DOHH2 (cell line): ENCODE results near the gene NOD1.
"Not testable (repeated sequence)": the region's sequence is repeated elsewhere in the genome, so short reads cannot be mapped to it uniquely, and the experiment has no call there.

Source experiments
- H3F3A ChIP-seq: fragments of 200-600 bp; sonication (generic), shearing (Covaris generic); 2 replicates; pipeline ENCODE4 v1.6.0; 2016; ENCODE audit warnings: antibody characterized with exemption, mild to moderate bottlenecking; ENCODE audit not compliant: control insufficient read depth, insufficient read depth
- H3K27ac ChIP-seq: fragments of 200-600 bp; sonication (generic); 2 replicates; pipeline ENCODE4 v1.5.1; 2014; ENCODE audit warnings: low read depth, mild to moderate bottlenecking, low read length, moderate library complexity
- H3K27me3 ChIP-seq: fragments of 200-600 bp; sonication (generic); 2 replicates; pipeline ENCODE4 v1.6.1; 2014; ENCODE audit warnings: mild to moderate bottlenecking, low read length, mixed read lengths; ENCODE audit not compliant: control insufficient read depth
- H3K36me3 ChIP-seq: fragments of 200-600 bp; sonication (generic); 2 replicates; pipeline ENCODE4 v1.6.1; 2014; ENCODE audit warnings: mild to moderate bottlenecking, low read length, moderate library complexity, mixed read lengths; ENCODE audit not compliant: control insufficient read depth
- H3K4me1 ChIP-seq: fragments of 200-600 bp; sonication (generic); 2 replicates; pipeline ENCODE4 v1.6.1; 2014; ENCODE audit warnings: mild to moderate bottlenecking, low read length, mixed read lengths; ENCODE audit not compliant: control insufficient read depth
- H3K4me2 ChIP-seq: fragments of 200-600 bp; sonication (generic); 2 replicates; pipeline ENCODE4 v1.6.0; 2014; ENCODE audit warnings: mild to moderate bottlenecking, low read length, moderate library complexity
- H3K4me3 ChIP-seq: fragments of 200-600 bp; sonication (generic); 2 replicates; pipeline ENCODE4 v1.5.1; 2014; ENCODE audit warnings: mild to moderate bottlenecking, low read length, mixed read lengths
- H3K79me2 ChIP-seq: fragments of 200-600 bp; sonication (generic); 2 replicates; pipeline ENCODE4 v1.6.1; 2014; ENCODE audit warnings: mild to moderate bottlenecking, low read length, mixed read lengths; ENCODE audit not compliant: control insufficient read depth
- H3K9me2 ChIP-seq: fragments of 200-600 bp; sonication (generic); replicated peaks from 2 replicates; pipeline ENCODE4 v1.6.1; 2014; ENCODE audit warnings: mild to moderate bottlenecking, low read length, mixed read lengths; ENCODE audit not compliant: control insufficient read depth
- H3K9me3 ChIP-seq: fragments of 200-600 bp; sonication (generic); 2 replicates; pipeline ENCODE4 v1.6.1; 2014; ENCODE audit warnings: antibody characterized with exemption, low read length, mixed read lengths; ENCODE audit not compliant: control insufficient read depth, insufficient read depth
- H4K20me1 ChIP-seq: fragments of 200-600 bp; sonication (generic); 2 replicates; pipeline ENCODE4 v1.6.0; 2014; ENCODE audit warnings: low read depth, mild to moderate bottlenecking, antibody characterized with exemption, low read length, moderate library complexity; ENCODE audit not compliant: control insufficient read depth, insufficient read depth
- EZH2phosphoT487 ChIP-seq: fragments of 200-600 bp; sonication (generic); IDR thresholded peaks from 2 replicates; pipeline ENCODE4 v1.6.1; 2017; ENCODE audit warnings: borderline replicate concordance, mild to moderate bottlenecking, antibody characterized with exemption, low read length, moderate library complexity, mixed read lengths
- TF ChIP-seq, protein P1 (sequence below): fragments of 200-600 bp; sonication (generic); IDR thresholded peaks from one replicate; pipeline ENCODE4 v1.5.1; 2014; ENCODE audit warnings: antibody characterized with exemption, mild to moderate bottlenecking, low read depth, low read length; ENCODE audit not compliant: poor library complexity, severe bottlenecking

The NOD1 gene

DNA sequence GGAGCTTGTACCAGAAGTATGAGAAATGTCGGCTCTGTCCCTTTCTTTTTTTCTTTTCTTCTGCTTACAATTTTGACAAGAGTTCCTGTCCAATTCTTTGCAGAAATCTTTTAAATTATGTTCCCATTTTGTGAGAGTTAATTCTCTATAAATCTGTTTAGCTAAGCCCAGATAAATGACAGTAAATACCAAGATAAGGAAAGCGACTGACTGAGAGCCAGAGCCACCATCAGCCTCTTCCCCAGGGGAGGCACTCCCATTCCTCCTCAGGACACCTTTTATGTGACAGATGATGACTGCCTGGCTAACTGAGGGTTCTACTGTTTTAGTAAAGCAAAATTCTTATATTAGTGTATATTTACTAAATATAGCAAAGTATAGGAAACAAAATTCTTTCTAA is 32.9 kb upstream of the NOD1 start:
- TF ChIP-seq EZH2phosphoT487, result no peak
- TF ChIP-seq, protein P1, sequence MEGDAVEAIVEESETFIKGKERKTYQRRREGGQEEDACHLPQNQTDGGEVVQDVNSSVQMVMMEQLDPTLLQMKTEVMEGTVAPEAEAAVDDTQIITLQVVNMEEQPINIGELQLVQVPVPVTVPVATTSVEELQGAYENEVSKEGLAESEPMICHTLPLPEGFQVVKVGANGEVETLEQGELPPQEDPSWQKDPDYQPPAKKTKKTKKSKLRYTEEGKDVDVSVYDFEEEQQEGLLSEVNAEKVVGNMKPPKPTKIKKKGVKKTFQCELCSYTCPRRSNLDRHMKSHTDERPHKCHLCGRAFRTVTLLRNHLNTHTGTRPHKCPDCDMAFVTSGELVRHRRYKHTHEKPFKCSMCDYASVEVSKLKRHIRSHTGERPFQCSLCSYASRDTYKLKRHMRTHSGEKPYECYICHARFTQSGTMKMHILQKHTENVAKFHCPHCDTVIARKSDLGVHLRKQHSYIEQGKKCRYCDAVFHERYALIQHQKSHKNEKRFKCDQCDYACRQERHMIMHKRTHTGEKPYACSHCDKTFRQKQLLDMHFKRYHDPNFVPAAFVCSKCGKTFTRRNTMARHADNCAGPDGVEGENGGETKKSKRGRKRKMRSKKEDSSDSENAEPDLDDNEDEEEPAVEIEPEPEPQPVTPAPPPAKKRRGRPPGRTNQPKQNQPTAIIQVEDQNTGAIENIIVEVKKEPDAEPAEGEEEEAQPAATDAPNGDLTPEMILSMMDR, result no peak
- H3K79me2 ChIP-seq, result no peaks in the 10 kb centered on the region
- H4K20me1 ChIP-seq, result no peaks in the 10 kb centered on the region
- H3K27ac ChIP-seq, result no peak overlapping the region
- no peaks in the 10 kb centered on the region for H3F3A ChIP-seq
- no peak overlapping the region for H3K4me2 ChIP-seq
- no peaks in the 10 kb centered on the region for H3K4me1 ChIP-seq
- no peaks in the 10 kb centered on the region for H3K27me3 ChIP-seq
- H3K9me2 ChIP-seq, result no peaks in the 10 kb centered on the region
- H3K4me3 ChIP-seq, result no peak overlapping the region
- H3K9me3 ChIP-seq, result peaks cover 5% of the 10 kb centered on the region; the same call in 1 of the 2 replicates
- H3K36me3 ChIP-seq, result no peaks in the 10 kb centered on the region

DNA sequence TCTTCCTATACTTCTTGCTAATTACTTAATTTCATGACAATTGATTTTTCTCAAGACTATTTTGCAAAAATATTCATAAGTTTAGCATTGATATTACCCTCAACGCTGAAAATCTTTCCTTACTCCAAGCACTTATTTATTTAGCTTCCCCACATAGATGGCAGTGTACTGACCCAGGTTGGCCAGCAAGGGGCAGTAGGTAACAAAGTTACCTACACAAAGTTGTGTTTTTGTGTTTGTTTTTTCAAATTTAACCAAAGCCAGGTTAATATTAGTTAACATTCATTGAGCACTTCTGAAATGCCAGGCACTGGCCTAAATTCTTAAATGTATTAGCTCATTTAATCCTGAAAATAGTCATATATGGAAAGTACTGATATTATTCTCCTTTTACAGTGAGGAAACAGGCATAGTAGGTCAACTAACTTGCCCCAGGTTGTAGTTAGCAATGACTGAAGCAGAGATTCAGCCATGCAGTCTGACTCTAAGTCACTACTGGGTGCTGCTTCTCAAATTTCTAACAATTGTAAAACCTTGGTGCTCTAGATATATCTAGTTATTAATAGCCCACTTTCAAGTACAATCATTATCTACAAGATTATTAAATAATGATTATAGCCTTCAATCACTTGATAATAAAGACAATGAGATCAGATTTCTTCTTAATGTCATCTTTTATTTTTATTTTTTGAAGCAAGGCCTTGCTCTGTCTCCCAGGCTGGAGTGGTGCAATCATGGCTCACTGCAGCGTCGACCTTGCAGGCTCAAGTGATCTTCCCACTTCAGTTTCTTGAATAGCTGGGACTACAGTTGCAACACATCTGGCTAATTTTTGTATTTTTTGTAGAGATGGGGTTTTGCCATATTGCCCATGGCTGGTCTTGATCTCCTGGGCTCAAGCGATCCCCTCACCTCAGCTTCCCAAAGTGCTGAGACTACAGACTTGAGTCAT is 31.8 kb upstream of the NOD1 start:
- Histone ChIP-seq H3K4me1 (peaks cover 3% of the 10 kb centered on the region), H3K79me2 (no peaks in the 10 kb centered on the region), H3K4me2 (no peak overlapping the region), H3K27me3 (no peaks in the 10 kb centered on the region), H3K4me3 (no peak overlapping the region), H3K9me3 (peaks cover 5% of the 10 kb centered on the region; the same call in 1 of the 2 replicates), H3K36me3 (no peaks in the 10 kb centered on the region), H3K9me2 (no peaks in the 10 kb centered on the region), H4K20me1 (no peaks in the 10 kb centered on the region), H3K27ac (no peak overlapping the region), H3F3A (no peaks in the 10 kb centered on the region)
- no peak for TF ChIP-seq EZH2phosphoT487
- TF ChIP-seq, protein P1, result peak; percentile 97

DNA sequence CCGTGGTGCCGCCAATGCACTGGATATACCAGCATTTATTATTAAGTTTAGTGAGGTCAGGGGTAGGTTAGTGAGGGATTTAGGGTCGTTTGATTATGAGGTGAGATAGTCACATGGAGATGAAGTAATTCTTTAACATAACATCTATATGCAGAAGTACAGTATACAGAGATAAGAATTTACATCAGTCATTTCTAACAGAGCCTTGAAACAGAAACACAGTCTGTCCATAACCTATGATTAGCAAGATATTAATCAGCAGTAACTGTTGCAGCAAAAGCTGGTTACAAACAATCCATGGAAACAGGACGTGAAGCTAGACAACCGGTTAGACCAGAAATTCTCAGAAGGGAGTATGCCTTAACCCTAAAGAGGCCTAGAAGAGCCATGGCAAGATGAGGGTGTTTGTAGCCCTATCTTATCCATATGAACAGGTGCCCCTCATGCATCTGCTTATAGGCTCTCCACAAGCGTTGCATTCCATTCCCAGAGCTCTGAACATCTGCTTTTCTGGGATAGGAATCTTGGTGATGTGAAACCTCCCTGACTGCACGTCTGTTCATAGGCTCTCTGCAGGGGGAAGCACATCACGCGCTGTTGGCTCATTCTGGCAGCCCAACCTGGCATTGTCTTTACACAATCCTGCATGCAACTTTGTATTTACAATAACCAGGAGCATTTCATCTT is 30.7 kb upstream of the NOD1 start:
- H3K9me2 ChIP-seq, H3K4me1 ChIP-seq, H3K27ac ChIP-seq, H3K4me2 ChIP-seq, H3K79me2 ChIP-seq, H3F3A ChIP-seq, H3K36me3 ChIP-seq, H4K20me1 ChIP-seq, H3K9me3 ChIP-seq, H3K27me3 ChIP-seq, H3K4me3 ChIP-seq: not testable (repeated sequence)

DNA sequence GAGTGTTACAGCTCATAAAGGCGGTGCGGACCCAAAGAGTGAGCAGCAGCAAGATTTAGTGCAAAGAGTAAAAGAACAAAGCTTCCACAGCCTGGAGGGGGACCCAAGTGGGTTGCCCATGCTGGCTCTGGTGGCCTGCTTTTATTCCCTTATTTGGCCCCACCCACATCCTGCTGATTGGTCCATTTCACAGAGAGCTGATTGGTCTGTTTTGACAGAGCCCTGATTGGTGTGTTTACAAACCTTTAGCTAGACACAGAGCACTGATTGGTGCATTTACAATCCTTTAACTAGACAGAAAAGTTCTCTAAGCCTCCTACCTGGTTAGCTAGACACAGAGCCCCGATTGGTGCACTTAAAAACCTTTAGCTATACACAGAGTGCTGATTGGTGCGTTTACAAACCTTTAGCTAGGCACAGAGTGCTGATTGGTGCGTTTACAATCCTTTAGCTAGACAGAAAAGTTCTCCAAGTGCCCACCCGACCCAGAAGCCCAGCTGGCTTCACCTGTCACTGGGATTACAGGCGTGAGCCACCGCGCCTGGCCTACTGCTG is 28.8 kb upstream of the NOD1 start:
- Histone ChIP-seq H3K36me3 (peaks cover 21% of the 10 kb centered on the region), H4K20me1 (peaks cover 13% of the 10 kb centered on the region), H3K4me1 (peaks cover 24% of the 10 kb centered on the region), H3K79me2 (peaks cover 25% of the 10 kb centered on the region)
- not testable (repeated sequence) for H3K27ac ChIP-seq, H3K9me2 ChIP-seq, H3K9me3 ChIP-seq, H3F3A ChIP-seq, H3K4me2 ChIP-seq, H3K27me3 ChIP-seq, H3K4me3 ChIP-seq
